Neural progenitor cell (in vitro differentiated cells): ENCODE measurements around the gene GALK2. TPM values are rescaled to one million over a fixed set of nuclear protein-coding genes. Genes with fewer than 3 reads are reported as not detected.

ENCODE experiments used
- DNase-seq: peaks from one replicate; pipeline ENCODE4 v3.0.0-alpha.2; 2016; ENCODE audit warnings: low spot score
- H2AFZ ChIP-seq: fragments of 200-600 bp; sonication (generic); replicated peaks from 2 replicates; pipeline ENCODE4 v1.6.1; 2016; ENCODE audit warnings: antibody characterized with exemption
- H3F3A ChIP-seq: fragments of 200-600 bp; sonication (generic); 2 replicates; pipeline ENCODE4 v1.6.1; 2016; ENCODE audit warnings: antibody characterized with exemption, low read depth
- H3K27ac ChIP-seq: fragments of 200-600 bp; sonication (generic); 2 replicates; pipeline ENCODE4 v1.5.1; 2016; ENCODE audit warnings: mild to moderate bottlenecking
- H3K27me3 ChIP-seq: fragments of 200-600 bp; sonication (generic); 2 replicates; pipeline ENCODE4 v1.6.1; 2016; ENCODE audit warnings: mild to moderate bottlenecking, moderate library complexity
- H3K36me3 ChIP-seq: fragments of 200-600 bp; sonication (generic); 2 replicates; pipeline ENCODE4 v1.5.1; 2016
- H3K4me1 ChIP-seq: fragments of 200-600 bp; sonication (generic); 2 replicates; pipeline ENCODE4 v1.6.1; 2016; ENCODE audit warnings: mixed run types
- H3K4me2 ChIP-seq: fragments of 200-600 bp; sonication (generic); 2 replicates; pipeline ENCODE4 v1.6.1; 2016
- H3K4me3 ChIP-seq: fragments of 200-600 bp; sonication (generic); 2 replicates; pipeline ENCODE4 v1.5.1; 2016
- H3K79me2 ChIP-seq: fragments of 200-600 bp; sonication (generic); 2 replicates; pipeline ENCODE4 v1.6.1; 2016; ENCODE audit warnings: low read depth
- H3K9ac ChIP-seq: fragments of 200-600 bp; sonication (generic); 2 replicates; pipeline ENCODE4 v1.6.1; 2016
- H3K9me3 ChIP-seq: fragments of 200-600 bp; sonication (generic); 2 replicates; pipeline ENCODE4 v1.5.1; 2016; ENCODE audit warnings: low read depth
- H4K20me1 ChIP-seq: fragments of 200-600 bp; sonication (generic); 2 replicates; pipeline ENCODE4 v1.6.1; 2016; ENCODE audit warnings: low read depth
- H3K27ac Mint-ChIP-seq: 3 replicates; pipeline ENCODE4 v1.8.0; 2021; ENCODE audit warnings: mixed read lengths
- H3K27me3 Mint-ChIP-seq: 2 replicates; pipeline ENCODE4 v1.8.0; 2022; ENCODE audit warnings: low read depth, mild to moderate bottlenecking, inconsistent platforms, moderate library complexity, mixed read lengths; ENCODE audit not compliant: insufficient read depth
- H3K36me3 Mint-ChIP-seq: 3 replicates; pipeline ENCODE4 v1.8.0; 2021; ENCODE audit warnings: mixed read lengths
- H3K4me1 Mint-ChIP-seq: 3 replicates; pipeline ENCODE4 v1.8.0; 2021; ENCODE audit warnings: mixed read lengths
- H3K4me3 Mint-ChIP-seq: 3 replicates; pipeline ENCODE4 v1.8.0; 2021; ENCODE audit warnings: mild to moderate bottlenecking, moderate library complexity, mixed read lengths
- H3K9me3 Mint-ChIP-seq: 3 replicates; pipeline ENCODE4 v1.8.0; 2020; ENCODE audit warnings: mixed read lengths
- EZH2 ChIP-seq: fragments of 200-600 bp; sonication (generic); IDR thresholded peaks from 2 replicates; pipeline ENCODE4 v1.6.1; 2017; ENCODE audit warnings: antibody characterized with exemption, mild to moderate bottlenecking, moderate library complexity
- EZH2phosphoT487 ChIP-seq: fragments of 200-600 bp; sonication (generic); IDR thresholded peaks from 2 replicates; pipeline ENCODE4 v1.6.1; 2017; ENCODE audit warnings: antibody characterized with exemption
- total RNA-seq: library from RNA; depleted of rRNA; stranded (reverse); fragments of >200 nt; gene quantifications from 2 replicates; pipeline ENCODE4 v1.2.3, GENCODE V29; 2015; ENCODE audit warnings: low replicate concordance
- TF ChIP-seq, protein P1 (sequence below): fragments of 200-600 bp; sonication (generic); IDR thresholded peaks from 2 replicates; pipeline ENCODE4 v1.5.1; 2017; ENCODE audit warnings: antibody characterized with exemption, mild to moderate bottlenecking

GALK2 gene
- total RNA-seq, 1 donor from 2014 or later, result 19.0 TPM

GRCh38 chr15:49223536-49224274 is 53.7 kb downstream of the GALK2 start:
- H3K27ac ChIP-seq, result no peak overlapping the region
- no peak for DNase-seq
- no peak overlapping the region for H2AFZ ChIP-seq
- no peaks in the 10 kb centered on the region for H3K27me3 ChIP-seq
- Mint-ChIP-seq H3K4me3 (no peak overlapping the region), H3K4me1 (peaks cover 5% of the 10 kb centered on the region), H3K27ac (no peak overlapping the region), H3K36me3 (peaks cover 4% of the 10 kb centered on the region), H3K9me3 (peaks cover 3% of the 10 kb centered on the region), H3K27me3 (no peaks in the 10 kb centered on the region)
- no peaks in the 10 kb centered on the region for H3F3A ChIP-seq
- H3K79me2 ChIP-seq, result peaks cover 3% of the 10 kb centered on the region
- no peaks in the 10 kb centered on the region for H3K36me3 ChIP-seq
- H3K9ac ChIP-seq, result no peak overlapping the region
- no peak overlapping the region for H3K4me3 ChIP-seq
- H3K4me2 ChIP-seq, result no peak overlapping the region
- no peaks in the 10 kb centered on the region for H3K9me3 ChIP-seq
- TF ChIP-seq, protein P1, sequence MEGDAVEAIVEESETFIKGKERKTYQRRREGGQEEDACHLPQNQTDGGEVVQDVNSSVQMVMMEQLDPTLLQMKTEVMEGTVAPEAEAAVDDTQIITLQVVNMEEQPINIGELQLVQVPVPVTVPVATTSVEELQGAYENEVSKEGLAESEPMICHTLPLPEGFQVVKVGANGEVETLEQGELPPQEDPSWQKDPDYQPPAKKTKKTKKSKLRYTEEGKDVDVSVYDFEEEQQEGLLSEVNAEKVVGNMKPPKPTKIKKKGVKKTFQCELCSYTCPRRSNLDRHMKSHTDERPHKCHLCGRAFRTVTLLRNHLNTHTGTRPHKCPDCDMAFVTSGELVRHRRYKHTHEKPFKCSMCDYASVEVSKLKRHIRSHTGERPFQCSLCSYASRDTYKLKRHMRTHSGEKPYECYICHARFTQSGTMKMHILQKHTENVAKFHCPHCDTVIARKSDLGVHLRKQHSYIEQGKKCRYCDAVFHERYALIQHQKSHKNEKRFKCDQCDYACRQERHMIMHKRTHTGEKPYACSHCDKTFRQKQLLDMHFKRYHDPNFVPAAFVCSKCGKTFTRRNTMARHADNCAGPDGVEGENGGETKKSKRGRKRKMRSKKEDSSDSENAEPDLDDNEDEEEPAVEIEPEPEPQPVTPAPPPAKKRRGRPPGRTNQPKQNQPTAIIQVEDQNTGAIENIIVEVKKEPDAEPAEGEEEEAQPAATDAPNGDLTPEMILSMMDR, result no peak
- TF ChIP-seq EZH2 (no peak), EZH2phosphoT487 (no peak)
- no peaks in the 10 kb centered on the region for H4K20me1 ChIP-seq
- H3K4me1 ChIP-seq, result no peaks in the 10 kb centered on the region

GRCh38 chr15:49225572-49226281 is 55.7 kb downstream of the GALK2 start:
- no peak overlapping the region for H3K27ac ChIP-seq
- H2AFZ ChIP-seq, result no peak overlapping the region
- H3K9me3 Mint-ChIP-seq, result peaks cover 7% of the 10 kb centered on the region
- no peaks in the 10 kb centered on the region for H3K4me1 ChIP-seq
- no peaks in the 10 kb centered on the region for H4K20me1 ChIP-seq
- peaks cover 6% of the 10 kb centered on the region for H3K36me3 Mint-ChIP-seq
- H3F3A ChIP-seq, result no peaks in the 10 kb centered on the region
- no peak overlapping the region for H3K4me3 ChIP-seq
- no peak overlapping the region for H3K27ac Mint-ChIP-seq
- DNase-seq, result peak; percentile 77
- peaks cover 10% of the 10 kb centered on the region for H3K79me2 ChIP-seq
- H3K27me3 Mint-ChIP-seq, result no peaks in the 10 kb centered on the region
- TF ChIP-seq EZH2phosphoT487, result no peak
- TF ChIP-seq, protein P1, result peak; percentile 66
- no peak for TF ChIP-seq EZH2
- H3K4me3 Mint-ChIP-seq, result no peak overlapping the region
- no peak overlapping the region for H3K9ac ChIP-seq
- H3K9me3 ChIP-seq, result no peaks in the 10 kb centered on the region
- no peaks in the 10 kb centered on the region for H3K27me3 ChIP-seq
- H3K4me2 ChIP-seq, result no peak overlapping the region
- H3K4me1 Mint-ChIP-seq, result peaks cover 5% of the 10 kb centered on the region
- no peaks in the 10 kb centered on the region for H3K36me3 ChIP-seq

- no peak overlapping the region for H2AFZ ChIP-seq
- H3K4me3 Mint-ChIP-seq, result no peak overlapping the region
- no peak for TF ChIP-seq EZH2phosphoT487
- TF ChIP-seq EZH2, result no peak
- TF ChIP-seq, protein P1, result no peak
- no peak overlapping the region for H3K4me2 ChIP-seq
- no peak overlapping the region for H3K9ac ChIP-seq
- no peak overlapping the region for H3K4me3 ChIP-seq
- no peak overlapping the region for H3K27ac Mint-ChIP-seq
- H3K36me3 ChIP-seq, result no peaks in the 10 kb centered on the region
- DNase-seq, result no peak
- peaks cover 5% of the 10 kb centered on the region for H3K4me1 Mint-ChIP-seq
- peaks cover 10% of the 10 kb centered on the region for H3K79me2 ChIP-seq
- no peaks in the 10 kb centered on the region for H3K9me3 ChIP-seq
- H3K9me3 Mint-ChIP-seq, result peaks cover 7% of the 10 kb centered on the region
- no peaks in the 10 kb centered on the region for H3F3A ChIP-seq
- H3K36me3 Mint-ChIP-seq, result peaks cover 6% of the 10 kb centered on the region
- H3K27me3 ChIP-seq, result no peaks in the 10 kb centered on the region
- no peak overlapping the region for H3K27ac ChIP-seq
- H3K27me3 Mint-ChIP-seq, result no peaks in the 10 kb centered on the region
- no peaks in the 10 kb centered on the region for H3K4me1 ChIP-seq
- H4K20me1 ChIP-seq, result no peaks in the 10 kb centered on the region
These were observed 57.6 kb downstream of the GALK2 start for GRCh38 chr15:49227602-49228001.
